ENCODE data around the gene USP12. TPM values are rescaled to one million over a fixed set of nuclear protein-coding genes. Genes with fewer than 3 reads are reported as not detected.

Gene USP12
- total RNA-seq, 1 donor from 2014 or later, result 20.1 TPM

DNA sequence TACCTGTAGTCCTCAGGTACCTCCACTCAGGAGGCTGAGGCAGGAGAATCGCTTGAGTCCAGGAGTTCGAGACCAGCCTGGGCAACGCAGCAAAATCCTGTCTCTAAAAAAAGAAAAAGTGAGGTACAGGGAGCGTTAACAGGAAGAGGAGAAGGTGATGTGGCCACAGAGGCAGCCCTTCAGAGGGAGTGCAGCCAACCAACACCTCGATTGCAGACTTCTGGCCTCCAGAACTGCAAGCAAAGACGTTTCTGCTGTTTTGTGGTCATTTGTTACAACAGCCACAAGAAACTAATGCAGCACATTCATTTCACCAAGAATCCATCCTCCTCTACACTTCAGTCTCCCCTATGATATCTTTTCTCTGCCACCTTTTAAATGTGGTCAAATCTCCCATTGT is 145.2 kb downstream of the USP12 start:
- ATAC-seq (no peak), DNase-seq (ENCODE audit: missing footprints) (no peak)
- intact Hi-C loops (cut with DNase I), result no loop called here

DNA sequence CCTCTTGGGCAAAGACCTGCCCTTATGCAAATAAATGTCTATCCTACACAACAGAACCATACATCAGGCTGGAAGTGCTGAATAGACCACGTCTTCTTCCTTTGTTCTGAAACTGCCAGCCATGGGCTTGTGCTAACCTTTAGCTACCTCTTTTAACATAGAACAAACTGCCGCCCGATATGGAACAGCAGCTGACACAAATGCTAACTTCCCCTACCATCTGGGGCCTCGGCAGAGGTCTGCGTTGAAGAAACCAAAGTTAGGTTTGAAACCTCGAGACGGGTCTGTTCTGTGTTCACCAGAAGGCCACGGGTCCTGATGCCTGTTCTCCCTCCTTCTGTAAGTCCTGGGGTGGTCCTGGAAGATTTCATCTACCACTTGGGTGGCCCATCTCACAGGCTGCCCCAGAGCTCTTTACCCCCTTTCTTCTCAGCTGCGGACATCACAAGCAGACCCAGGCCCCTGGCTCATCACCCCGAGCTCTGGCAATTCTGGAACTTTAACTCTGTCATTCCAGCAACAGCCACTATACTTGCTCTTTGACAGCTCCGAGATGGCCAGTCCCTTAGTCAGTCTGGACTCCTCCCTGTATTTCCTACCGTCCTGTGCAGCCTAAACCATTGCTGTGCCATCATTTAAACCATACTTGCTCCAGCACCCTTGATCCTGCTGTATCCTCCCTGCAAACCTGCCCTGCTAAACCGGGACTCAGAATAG is 146.7 kb downstream of the USP12 start:
- intact Hi-C loops (cut with DNase I), result no loop called here
- DNase-seq (ENCODE audit: missing footprints), result no peak
- no peak for ATAC-seq

DNA sequence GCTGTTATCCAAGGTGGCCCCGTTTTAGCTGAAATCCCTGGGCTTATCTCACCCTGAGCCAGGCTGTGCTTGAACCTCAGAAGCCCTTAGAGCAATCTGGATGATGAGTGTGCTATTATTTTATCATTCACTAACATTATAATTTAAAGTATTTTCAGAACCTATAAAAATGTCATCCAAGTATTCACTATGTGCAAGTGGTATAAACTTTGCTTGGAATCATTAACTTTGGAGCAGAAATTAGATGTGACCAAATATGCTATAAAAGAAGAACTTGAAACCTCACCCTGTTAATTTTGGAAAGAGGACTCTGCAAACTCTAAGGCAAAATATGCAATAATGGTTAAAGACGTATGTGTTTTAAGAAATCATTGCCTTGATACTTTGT is 147.5 kb downstream of the USP12 start:
- ATAC-seq, result no peak
- intact Hi-C loops (cut with DNase I), result no loop called here
- DNase-seq (ENCODE audit: missing footprints), result no peak

DNA sequence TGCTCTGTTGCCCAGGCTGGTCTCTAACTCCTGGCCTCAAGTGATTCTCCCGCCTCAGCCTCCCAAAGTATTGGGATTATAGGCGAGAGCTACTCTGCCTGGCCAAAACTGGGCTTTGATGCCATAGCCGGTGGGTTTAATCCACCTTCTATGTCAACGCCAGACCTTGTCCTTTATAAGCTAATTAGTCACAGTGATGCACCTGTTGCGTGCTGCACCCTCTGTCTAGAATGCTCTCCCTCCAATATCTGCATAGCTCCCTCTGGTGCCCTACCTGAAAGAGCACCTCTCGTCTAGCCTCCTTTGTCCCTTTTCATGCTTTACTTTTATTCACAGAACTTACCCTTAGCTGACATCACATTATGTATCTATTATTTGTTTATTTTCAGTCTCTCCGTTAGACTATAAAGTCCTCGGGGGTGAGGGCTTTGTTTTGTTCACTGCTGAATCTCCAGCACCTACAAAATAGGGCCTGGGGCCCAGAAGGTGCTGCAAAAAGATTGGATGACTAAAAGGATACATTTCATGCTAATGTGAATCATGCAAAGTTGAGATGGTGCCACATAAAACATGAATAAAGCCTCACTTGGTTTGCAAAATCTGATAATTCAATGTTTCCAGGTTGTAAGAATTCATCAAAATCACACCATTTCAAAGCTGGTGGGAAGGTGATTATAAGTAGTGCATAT is 148.1 kb downstream of the USP12 start:
- intact Hi-C loops (cut with DNase I), result no loop called here
- DNase-seq (ENCODE audit: missing footprints) (no peak), ATAC-seq (no peak)

DNA sequence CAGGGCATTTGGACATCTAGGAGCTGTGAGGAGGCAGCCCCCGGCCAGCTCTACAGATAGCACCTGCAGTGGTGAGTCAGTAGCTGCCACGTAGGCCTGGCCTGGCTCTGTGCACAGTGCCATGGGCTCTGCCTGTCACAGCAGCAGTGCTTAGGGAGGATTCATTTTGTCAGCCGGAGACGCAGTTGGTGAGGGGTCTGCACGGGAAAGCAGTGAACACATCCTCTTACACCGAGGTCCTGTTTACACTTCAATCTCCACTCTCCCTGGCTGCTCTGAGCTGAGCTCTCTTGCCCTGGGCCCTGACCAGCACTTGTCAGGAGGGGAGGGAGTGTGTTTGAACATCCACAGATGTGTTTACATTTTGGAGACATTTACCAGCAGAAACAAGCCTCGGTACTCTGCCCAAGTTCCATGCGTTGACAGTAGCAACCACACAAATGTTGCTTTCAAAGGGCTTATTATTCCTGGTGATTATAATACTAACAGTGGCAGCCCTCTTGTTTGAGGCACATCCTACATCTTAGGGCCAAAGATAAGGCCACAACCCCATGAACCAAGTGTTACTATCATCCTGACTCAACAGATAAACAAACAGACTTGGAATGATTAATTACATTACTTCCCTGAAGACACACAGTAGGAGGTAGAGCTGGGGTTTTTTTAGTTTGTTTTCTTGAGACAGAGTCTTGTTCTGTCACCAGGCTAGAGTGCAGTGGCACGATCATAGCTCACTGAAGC is 148.9 kb downstream of the USP12 start:
- ATAC-seq (no peak), DNase-seq (ENCODE audit: missing footprints) (no peak)
- intact Hi-C loops (cut with DNase I), result no loop called here

DNA sequence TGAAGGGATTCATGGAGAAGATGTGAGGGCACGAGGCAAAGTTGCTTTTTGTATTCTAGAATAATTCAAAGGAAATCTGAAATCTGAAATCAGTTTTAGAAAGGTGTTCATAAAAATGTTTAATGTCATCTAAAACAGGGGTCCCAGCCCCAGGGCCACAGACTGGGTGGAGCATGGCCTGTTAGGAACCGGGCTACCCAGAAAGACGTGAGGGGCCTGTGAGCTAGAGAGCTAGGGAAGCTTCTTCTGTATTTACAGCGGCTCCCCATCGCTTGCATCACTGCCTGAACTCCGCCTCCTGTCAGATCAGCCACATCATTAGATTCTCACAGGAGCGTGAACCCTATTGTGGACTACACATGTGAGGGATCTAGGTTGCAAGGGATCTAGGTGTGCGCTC is 151.2 kb downstream of the USP12 start:
- no peak for ATAC-seq
- intact Hi-C loops (cut with DNase I), result no loop called here

DNA sequence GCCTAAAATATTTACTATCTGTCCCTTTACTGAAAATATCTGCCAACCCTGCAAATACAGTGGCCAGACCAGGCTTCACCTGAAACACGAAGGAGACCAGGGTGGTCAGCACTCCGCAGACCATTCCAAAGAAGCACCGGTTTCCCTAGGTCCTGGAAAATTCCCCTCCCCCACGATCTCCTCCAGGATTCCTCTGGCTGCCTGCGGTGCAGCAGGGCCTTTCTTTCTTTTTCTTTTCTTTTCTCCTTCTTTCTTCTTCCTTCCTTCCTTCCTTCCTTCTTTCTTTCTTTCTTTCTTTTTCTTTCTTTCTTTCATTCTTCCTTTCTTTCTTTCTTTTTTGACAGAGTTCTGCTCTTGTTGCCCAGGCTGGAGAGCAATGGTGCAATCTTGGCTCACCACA is 152.7 kb downstream of the USP12 start:
- ATAC-seq, result no peak
- no peak for DNase-seq (ENCODE audit: missing footprints)
- intact Hi-C loops (cut with DNase I), result no loop called here

More for the DNA sequence above, 151.2 kb downstream of the USP12 start:
- no peak for DNase-seq (ENCODE audit: missing footprints)

DNA sequence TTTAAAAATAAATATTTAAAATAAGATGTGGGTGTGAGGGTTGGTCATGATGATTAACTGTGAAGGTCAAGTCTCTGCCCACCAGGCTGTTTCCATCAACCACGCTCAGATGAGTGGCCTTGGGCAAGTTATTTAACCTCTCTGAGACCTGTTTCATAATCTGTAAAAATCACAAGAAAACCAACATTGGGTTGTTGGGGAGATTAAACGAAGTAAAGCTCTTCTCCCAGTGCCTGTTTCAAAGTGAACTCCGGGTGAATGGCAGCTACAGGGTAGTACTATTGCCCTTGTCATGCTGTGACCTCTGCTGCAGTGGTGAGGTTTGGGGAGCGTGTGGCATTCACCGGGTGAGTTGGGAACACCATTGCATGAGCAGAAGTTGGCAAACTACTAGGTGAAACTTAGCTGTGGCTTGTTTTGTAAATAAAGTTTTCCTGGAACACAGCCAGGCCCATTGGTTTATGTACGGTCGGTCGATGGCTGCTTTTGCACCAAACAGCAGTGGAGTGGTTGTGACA is 153.2 kb downstream of the USP12 start:
- no peak for DNase-seq (ENCODE audit: missing footprints)
- intact Hi-C loops (cut with DNase I), result no loop called here
- ATAC-seq, result no peak

DNA sequence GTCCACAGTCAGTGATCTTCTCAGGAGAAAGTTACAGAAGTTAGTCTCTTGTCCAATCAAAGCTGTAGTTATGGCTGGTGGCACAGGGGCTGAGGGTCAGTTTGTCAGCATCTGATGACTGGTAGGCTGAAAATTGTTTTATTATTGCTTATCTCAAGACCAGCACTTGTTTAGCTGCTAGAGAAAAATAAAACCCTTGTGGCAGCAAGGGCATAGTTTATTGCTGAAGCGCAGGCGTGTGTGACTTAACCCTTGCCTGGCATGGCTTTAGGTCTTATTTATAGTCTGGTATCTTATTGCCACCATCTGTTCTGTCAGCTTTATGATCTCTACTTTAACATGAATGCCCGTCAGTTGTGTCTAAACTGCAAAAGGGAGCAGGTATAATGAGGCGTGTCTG is 154.7 kb downstream of the USP12 start:
- no peak for DNase-seq (ENCODE audit: missing footprints)
- intact Hi-C loops (cut with DNase I), result no loop called here
- ATAC-seq, result no peak

Other genes with a start within 250 kb of the USP12 start
- 782 TPM for gene RPL21, start 79.7 kb upstream of the USP12 start, total RNA-seq
- gene RASL11A, start 99.0 kb upstream of the USP12 start, total RNA-seq, result 10.6 TPM

Data from Right ventricle myocardium inferior (tissue), 1 donor.